ENCODE results near the gene APP.

- no peak for TF ChIP-seq EZH2 (optimal IDR thresholded peaks at IDR 0.05; ENCODE audit: low read depth, low read length)
- TF ChIP-seq CTCF (IDR thresholded peaks at IDR 0.05; ENCODE audit: low read length) = no peak
- no peak for TF ChIP-seq EZH2phosphoT487 (IDR thresholded peaks at IDR 0.05; ENCODE audit: low read length)
Measured at GRCh38 chr21:25885880-25886279, 284.7 kb downstream of the APP start.
